NCI-H82 treated with DMSO at 0.1 percent for 48 hours (cell line): Measurements from ENCODE around the gene FBXO36.

Experiments used
- DNase-seq: peaks from one replicate; lab custom pipeline; 2025; ENCODE audit not compliant: unreplicated experiment; lab: John Stamatoyannopoulos, UW

Gene FBXO36

GRCh38 chr2:230046491-230046890 is 124.2 kb downstream of the FBXO36 start:
- no peak for DNase-seq

- DNase-seq: no peak
Observed at GRCh38 chr2:230048010-230048671, 125.8 kb downstream of the FBXO36 start.

- no peak for DNase-seq
Observed at GRCh38 chr2:230050136-230050535, 127.8 kb downstream of the FBXO36 start.

GRCh38 chr2:230052299-230052698 is 130.0 kb downstream of the FBXO36 start:
- DNase-seq: no peak

GRCh38 chr2:230053753-230054478 is 131.6 kb downstream of the FBXO36 start:
- DNase-seq: no peak

- no peak for DNase-seq
Observed at GRCh38 chr2:230060672-230061293, 138.5 kb downstream of the FBXO36 start.
